Renal cortical epithelial cell (primary cell): ENCODE measurements around the gene SOX1. TPM values are rescaled to one million over a fixed set of nuclear protein-coding genes. Genes with fewer than 3 reads are reported as not detected.

Experiments used
- DNase-seq: peaks from one replicate; pipeline ENCODE4 v3.0.0-alpha.2; 2011; ENCODE audit warnings: low read depth
- total RNA-seq: library from RNA; depleted of rRNA; stranded (reverse); fragments of >200 nt; gene quantifications from 2 replicates; pipeline ENCODE4 v1.2.3, GENCODE V29; 2014

The SOX1 gene
- not detected in 2 replicates for total RNA-seq

- DNase-seq = no peak
Observed at GRCh38 chr13:112067116-112067741, at the start of gene SOX1. Gene SOX1 (plus strand): TSS chr13:112067149. CDS start chr13:112067659, 510 bp downstream.

GRCh38 chr13:112024577-112024976 lies 42.4 kb upstream of the SOX1 start:
- no peak for DNase-seq

- no peak for DNase-seq
Observed at GRCh38 chr13:112027250-112027649, 39.7 kb upstream of the SOX1 start.

GRCh38 chr13:112028481-112028880 lies 38.5 kb upstream of the SOX1 start:
- DNase-seq = no peak

- DNase-seq = no peak
Observed at GRCh38 chr13:112029143-112029542, 37.8 kb upstream of the SOX1 start.

- no peak for DNase-seq
Observed at GRCh38 chr13:112032186-112032993, 34.6 kb upstream of the SOX1 start.

GRCh38 chr13:112034231-112034630 lies 32.7 kb upstream of the SOX1 start:
- DNase-seq = no peak

- no peak for DNase-seq
Observed at GRCh38 chr13:112034846-112035245, 32.1 kb upstream of the SOX1 start.

GRCh38 chr13:112042496-112042895 lies 24.5 kb upstream of the SOX1 start:
- DNase-seq = no peak

- DNase-seq = no peak
Observed at GRCh38 chr13:112052213-112052612, 14.7 kb upstream of the SOX1 start.

GRCh38 chr13:112053167-112053743 lies 13.7 kb upstream of the SOX1 start:
- no peak for DNase-seq

- DNase-seq = no peak
Observed at GRCh38 chr13:112053744-112054615, 13.0 kb upstream of the SOX1 start.

- DNase-seq = no peak
Observed at GRCh38 chr13:112054616-112055015, 12.3 kb upstream of the SOX1 start.

- no peak for DNase-seq
Observed at GRCh38 chr13:112055036-112055914, 11.7 kb upstream of the SOX1 start.

GRCh38 chr13:112055915-112056269 lies 11.1 kb upstream of the SOX1 start:
- no peak for DNase-seq

- no peak for DNase-seq
Observed at GRCh38 chr13:112056284-112056727, 10.6 kb upstream of the SOX1 start.

GRCh38 chr13:112056739-112057438 lies 10.1 kb upstream of the SOX1 start:
- DNase-seq = no peak

- no peak for DNase-seq
Observed at GRCh38 chr13:112057439-112057735, 9.6 kb upstream of the SOX1 start.

GRCh38 chr13:112057736-112058518 lies 9.0 kb upstream of the SOX1 start:
- DNase-seq = no peak

GRCh38 chr13:112058519-112058873 lies 8.5 kb upstream of the SOX1 start:
- DNase-seq = no peak
